MM.1S (cell line): ENCODE results near the gene LPCAT1.

ENCODE experiments used
- DNase-seq: peaks from one replicate; pipeline ENCODE4 v3.0.0-alpha.2; 2015
- H2AFZ ChIP-seq: fragments of 300-600 bp; sonication (generic); 2 replicates; pipeline ENCODE4 v1.6.0; 2016; ENCODE audit warnings: antibody characterized with exemption, low read length
- H3F3A ChIP-seq: fragments of 300-600 bp; sonication (generic); 2 replicates; pipeline ENCODE4 v1.6.1; 2016; ENCODE audit warnings: mild to moderate bottlenecking, antibody characterized with exemption, low read length, moderate library complexity, mixed read lengths; ENCODE audit not compliant: insufficient read depth
- H3K27ac ChIP-seq: fragments of 300-600 bp; sonication (generic); 2 replicates; pipeline ENCODE4 v1.5.1; 2016; ENCODE audit warnings: mild to moderate bottlenecking, low read length
- H3K27me3 ChIP-seq: fragments of 300-600 bp; sonication (generic); replicated peaks from 2 replicates; pipeline ENCODE4 v1.6.0; 2016; ENCODE audit warnings: low read length; ENCODE audit not compliant: insufficient read depth
- H3K36me3 ChIP-seq: fragments of 300-600 bp; sonication (generic); replicated peaks from 2 replicates; pipeline ENCODE4 v1.6.1; 2016; ENCODE audit warnings: mild to moderate bottlenecking, low read length, mixed read lengths; ENCODE audit not compliant: insufficient read depth
- H3K4me1 ChIP-seq: fragments of 300-600 bp; sonication (generic); 2 replicates; pipeline ENCODE4 v1.6.1; 2016; ENCODE audit warnings: low read length, mixed read lengths
- H3K4me2 ChIP-seq: fragments of 300-600 bp; sonication (generic); 2 replicates; pipeline ENCODE4 v1.6.0; 2016; ENCODE audit warnings: low read depth, low read length
- H3K4me3 ChIP-seq: fragments of 300-600 bp; sonication (generic); 2 replicates; pipeline ENCODE4 v1.5.1; 2016; ENCODE audit warnings: low read length, mixed read lengths
- H3K79me2 ChIP-seq: fragments of 300-600 bp; sonication (generic); 2 replicates; pipeline ENCODE4 v1.6.1; 2016; ENCODE audit warnings: mixed run types, low read length, mixed read lengths
- H3K9ac ChIP-seq: fragments of 300-600 bp; sonication (generic); 2 replicates; pipeline ENCODE4 v1.6.1; 2016; ENCODE audit warnings: low read length, mixed read lengths
- H3K9me2 ChIP-seq: fragments of 300-600 bp; sonication (generic); replicated peaks from 2 replicates; pipeline ENCODE4 v1.6.1; 2016; ENCODE audit warnings: mild to moderate bottlenecking, low read length, mixed read lengths; ENCODE audit not compliant: insufficient read depth
- H3K9me3 ChIP-seq: fragments of 300-600 bp; sonication (generic); replicated peaks from 2 replicates; pipeline ENCODE4 v1.6.1; 2016; ENCODE audit warnings: mild to moderate bottlenecking, low read length, mixed read lengths; ENCODE audit not compliant: insufficient read depth
- H4K20me1 ChIP-seq: fragments of 300-600 bp; sonication (generic); 2 replicates; pipeline ENCODE4 v1.6.1; 2016; ENCODE audit warnings: mild to moderate bottlenecking, low read length, moderate library complexity, mixed read lengths; ENCODE audit not compliant: insufficient read depth
- CTCF ChIP-seq: fragments of 300-600 bp; sonication (generic); IDR thresholded peaks from 2 replicates; pipeline ENCODE4 v1.5.1; 2016; ENCODE audit warnings: antibody characterized with exemption, low read length, mixed read lengths
- EZH2 ChIP-seq: fragments of 300-600 bp; sonication (generic); optimal IDR thresholded peaks from 2 replicates; pipeline ENCODE3; 2017; ENCODE audit warnings: low read depth, mild to moderate bottlenecking, antibody characterized with exemption, low read length, mixed read lengths
- EZH2phosphoT487 ChIP-seq: fragments of 300-600 bp; sonication (generic); IDR thresholded peaks from 2 replicates; pipeline ENCODE4 v1.6.1; 2018; ENCODE audit warnings: antibody characterized with exemption, low read length

LPCAT1 gene

GRCh38 chr5:1431021-1431811 lies 92.5 kb downstream of the LPCAT1 start:
- no peaks in the 10 kb centered on the region for H3K9me3 ChIP-seq

GRCh38 chr5:1430121-1430795 lies 93.5 kb downstream of the LPCAT1 start:
- TF ChIP-seq EZH2phosphoT487 (no peak), CTCF (no peak), EZH2 (no peak)
- no peaks in the 10 kb centered on the region for H4K20me1 ChIP-seq
- H3K4me1 ChIP-seq = no peaks in the 10 kb centered on the region
- H3K27me3 ChIP-seq = peaks cover 53% of the 10 kb centered on the region
- no peaks in the 10 kb centered on the region for H3K9me2 ChIP-seq
- H3K27ac ChIP-seq = no peak overlapping the region
- no peak overlapping the region for H3K4me2 ChIP-seq
- no peak overlapping the region for H2AFZ ChIP-seq
- H3K9me3 ChIP-seq = no peaks in the 10 kb centered on the region
- no peak overlapping the region for H3K9ac ChIP-seq
- no peak for DNase-seq
- H3F3A ChIP-seq = no peaks in the 10 kb centered on the region
- no peaks in the 10 kb centered on the region for H3K36me3 ChIP-seq
- no peaks in the 10 kb centered on the region for H3K79me2 ChIP-seq
- no peak overlapping the region for H3K4me3 ChIP-seq

More at GRCh38 chr5:1431021-1431811, 92.5 kb downstream of the LPCAT1 start:
- Histone ChIP-seq H3K4me2 (no peak overlapping the region), H3K36me3 (no peaks in the 10 kb centered on the region), H3K27me3 (peaks cover 47% of the 10 kb centered on the region), H3K79me2 (no peaks in the 10 kb centered on the region), H3K9me2 (no peaks in the 10 kb centered on the region), H2AFZ (no peak overlapping the region), H3K9ac (no peak overlapping the region), H4K20me1 (no peaks in the 10 kb centered on the region), H3K4me3 (no peak overlapping the region), H3K4me1 (no peaks in the 10 kb centered on the region), H3F3A (no peaks in the 10 kb centered on the region), H3K27ac (no peak overlapping the region)
- no peak for DNase-seq
- TF ChIP-seq EZH2 (no peak), CTCF (no peak), EZH2phosphoT487 (no peak)

- no peaks in the 10 kb centered on the region for H3K79me2 ChIP-seq
- H3K36me3 ChIP-seq = no peaks in the 10 kb centered on the region
- no peaks in the 10 kb centered on the region for H3K9me3 ChIP-seq
- DNase-seq = no peak
- H3K4me3 ChIP-seq = no peak overlapping the region
- H3K27ac ChIP-seq = no peak overlapping the region
- H3K9ac ChIP-seq = no peak overlapping the region
- H3K4me2 ChIP-seq = no peak overlapping the region
- H3F3A ChIP-seq = no peaks in the 10 kb centered on the region
- H3K9me2 ChIP-seq = no peaks in the 10 kb centered on the region
- no peaks in the 10 kb centered on the region for H3K4me1 ChIP-seq
- TF ChIP-seq EZH2 (no peak), EZH2phosphoT487 (no peak), CTCF (no peak)
- no peak overlapping the region for H2AFZ ChIP-seq
- H3K27me3 ChIP-seq = peaks cover 47% of the 10 kb centered on the region
- H4K20me1 ChIP-seq = no peaks in the 10 kb centered on the region
Measured at GRCh38 chr5:1429496-1429895, 94.3 kb downstream of the LPCAT1 start.
